B cell (primary cell): ENCODE data around the gene CCDC88C. TPM values are rescaled to one million over a fixed set of nuclear protein-coding genes. Genes with fewer than 3 reads are reported as not detected.

ENCODE experiments used
- ATAC-seq: fragments of 200-7000 bp; cut with Tn5 transposase; one replicate; pipeline ENCODE4 v1.10.0; 2021; ENCODE audit warnings: low read depth, mild to moderate bottlenecking, moderate number of reproducible peaks, moderate library complexity
- CTCF ChIA-PET: fragments of 350-600 bp; sonication (Branson Sonifier 250); formaldehyde crosslinking; loops from one replicate; lab custom pipeline; 2021; ENCODE audit warnings: antibody characterized with exemption, inconsistent platforms; lab: Charles Lee
- POLR2A ChIA-PET: fragments of 350-600 bp; sonication (Branson Sonifier 250); formaldehyde crosslinking; loops from one replicate; lab custom pipeline; 2021; ENCODE audit warnings: antibody characterized with exemption; lab: Charles Lee
- DNase-seq: peaks from one replicate; pipeline ENCODE4 v3.0.0; 2013
- H2AFZ ChIP-seq: 2 replicates; pipeline ENCODE4 v1.6.1; 2012; ENCODE audit warnings: mild to moderate bottlenecking, low read depth, low read length; ENCODE audit not compliant: insufficient read depth, poor library complexity, severe bottlenecking
- H3K27ac ChIP-seq, 2 donors: 1 replicate in 1 of 2; 2 replicates in 1 of 2; pipeline ENCODE4 v1.5.1; 2012 to 2013; ENCODE audit warnings: low read length in 2 of 2, mild to moderate bottlenecking in 2 of 2, moderate library complexity in 1 of 2
- H3K27me3 ChIP-seq, 4 experiments: fragments of 200-600 bp in 1 of 4; sonication (generic) in 1 of 4; replicated peaks in 1 of 4; 1 replicate in 2 of 4; 2 replicates in 2 of 4; pipeline versions ENCODE4 v1.6.1 to v1.7.0; 2013 to 2016; ENCODE audit warnings: low read length in 3 of 4, mild to moderate bottlenecking in 2 of 4, mixed read lengths in 1 of 4, moderate library complexity in 1 of 4; ENCODE audit not compliant: insufficient read depth in 4 of 4, control insufficient read depth in 3 of 4; ENCODE audit errors: control extremely low read depth in 1 of 4
- H3K36me3 ChIP-seq, 2 experiments: replicated peaks in 1 of 2; 1 replicate in 1 of 2; 2 replicates in 1 of 2; pipeline versions ENCODE4 v1.6.1 to v1.7.1; 2013; ENCODE audit warnings: low read length in 1 of 2; ENCODE audit not compliant: insufficient read depth in 2 of 2, control insufficient read depth in 1 of 2; ENCODE audit errors: control extremely low read depth in 1 of 2, extremely low read depth in 1 of 2
- H3K4me1 ChIP-seq, 2 donors: fragments of 200-600 bp in 1 of 2; sonication (generic) in 1 of 2; 1 replicate in 1 of 2; 2 replicates in 1 of 2; pipeline versions ENCODE4 v1.5.1 to v1.6.1; 2013 to 2017; ENCODE audit warnings: low read length in 2 of 2; ENCODE audit not compliant: control insufficient read depth in 2 of 2, insufficient read depth in 2 of 2
- H3K4me2 ChIP-seq: replicated peaks from 2 replicates; pipeline ENCODE3; 2012; ENCODE audit warnings: mild to moderate bottlenecking, low read depth, low read length; ENCODE audit not compliant: poor library complexity, severe bottlenecking
- H3K4me3 ChIP-seq, 5 experiments: fragments of 200-600 bp in 1 of 5; sonication (generic) in 1 of 5; 1 replicate in 3 of 5; 2 replicates in 2 of 5; pipeline versions ENCODE4 v1.5.1 to v1.7.0; 2011 to 2016; ENCODE audit warnings: low read length in 4 of 5, mild to moderate bottlenecking in 4 of 5, low read depth in 2 of 5, control low read depth in 1 of 5, moderate library complexity in 1 of 5; ENCODE audit not compliant: insufficient read depth in 1 of 5; ENCODE audit errors: control extremely low read depth in 1 of 5, extremely low read depth in 1 of 5
- H3K79me2 ChIP-seq: fragments of 200-600 bp; sonication (generic); one replicate; pipeline ENCODE4 v1.6.0; 2016; ENCODE audit warnings: low read length; ENCODE audit not compliant: control insufficient read depth, insufficient read depth
- H3K9ac ChIP-seq: fragments of 200-600 bp; sonication (generic); 2 replicates; pipeline ENCODE4 v1.6.1; 2017; ENCODE audit warnings: mild to moderate bottlenecking, low read length, moderate library complexity
- H3K9me3 ChIP-seq, 3 donors: one replicate each; pipeline versions ENCODE4 v1.6.1 to v1.7.1; 2013; ENCODE audit warnings: low read length in 2 of 3; ENCODE audit not compliant: control insufficient read depth in 2 of 3, insufficient read depth in 1 of 3; ENCODE audit errors: control extremely low read depth in 1 of 3
- H4K20me1 ChIP-seq: 2 replicates; pipeline ENCODE4 v1.6.0; 2012; ENCODE audit warnings: mild to moderate bottlenecking, low read length; ENCODE audit not compliant: insufficient read depth, control insufficient read depth, poor library complexity, severe bottlenecking
- H3K27ac Mint-ChIP-seq: one replicate; pipeline ENCODE4 v1.8.0; 2021; ENCODE audit warnings: mixed read lengths
- H3K27me3 Mint-ChIP-seq: one replicate; pipeline ENCODE4 v1.8.0; 2021; ENCODE audit warnings: mixed read lengths
- H3K4me1 Mint-ChIP-seq: one replicate; pipeline ENCODE4 v1.8.0; 2021; ENCODE audit warnings: mixed read lengths
- H3K4me3 Mint-ChIP-seq: one replicate; pipeline ENCODE4 v1.8.0; 2021; ENCODE audit warnings: mixed read lengths
- H3K9me3 Mint-ChIP-seq: one replicate; pipeline ENCODE4 v1.8.0; 2022; ENCODE audit warnings: mixed read lengths; ENCODE audit not compliant: insufficient read depth
- EZH2 ChIP-seq: IDR thresholded peaks from 2 replicates; pipeline ENCODE4 v1.6.1; 2012; ENCODE audit warnings: borderline replicate concordance, low read depth, mild to moderate bottlenecking, moderate library complexity, low read length; ENCODE audit not compliant: insufficient read depth, poor library complexity, severe bottlenecking
- WGBS: methylation state at CpG from one replicate; pipeline ENCODE4 v1.1.5; 2013; ENCODE audit warnings: missing lambda C conversion rate; ENCODE audit not compliant: insufficient coverage; 5-methylcytosine and 5-hydroxymethylcytosine counted together
- intact Hi-C: fragments of 100-400 bp; cut with micrococcal nuclease; formaldehyde crosslinking; loops from one replicate; pipeline ENCODE4 v1.10.0; 2022
- polyA plus RNA-seq: library from polyadenylated mRNA; depleted of rRNA; stranded (reverse); fragments of >200 nt; gene quantifications from 2 replicates; pipeline ENCODE4 v1.2.3, GENCODE V29; 2012
- total RNA-seq, 2 donors: library from RNA; stranded (reverse); fragments of 120-200 nt in 1 of 2; gene quantifications; 1 replicate in 1 of 2; 2 replicates in 1 of 2; pipeline versions ENCODE4 v1.2.3 to v1.2.4, GENCODE V29; 2013 to 2022
- TF ChIP-seq, protein P1 (sequence below): fragments of 200-600 bp; IDR thresholded peaks from one replicate; pipeline ENCODE4 v1.8.0; 2022; ENCODE audit warnings: antibody characterized with exemption, mild to moderate bottlenecking

Gene CCDC88C
- total and polyA plus RNA-seq, 2 donors (not counting 1 experiment from before 2014, with no cell fraction given), result 98.7 to 181 TPM

DNA sequence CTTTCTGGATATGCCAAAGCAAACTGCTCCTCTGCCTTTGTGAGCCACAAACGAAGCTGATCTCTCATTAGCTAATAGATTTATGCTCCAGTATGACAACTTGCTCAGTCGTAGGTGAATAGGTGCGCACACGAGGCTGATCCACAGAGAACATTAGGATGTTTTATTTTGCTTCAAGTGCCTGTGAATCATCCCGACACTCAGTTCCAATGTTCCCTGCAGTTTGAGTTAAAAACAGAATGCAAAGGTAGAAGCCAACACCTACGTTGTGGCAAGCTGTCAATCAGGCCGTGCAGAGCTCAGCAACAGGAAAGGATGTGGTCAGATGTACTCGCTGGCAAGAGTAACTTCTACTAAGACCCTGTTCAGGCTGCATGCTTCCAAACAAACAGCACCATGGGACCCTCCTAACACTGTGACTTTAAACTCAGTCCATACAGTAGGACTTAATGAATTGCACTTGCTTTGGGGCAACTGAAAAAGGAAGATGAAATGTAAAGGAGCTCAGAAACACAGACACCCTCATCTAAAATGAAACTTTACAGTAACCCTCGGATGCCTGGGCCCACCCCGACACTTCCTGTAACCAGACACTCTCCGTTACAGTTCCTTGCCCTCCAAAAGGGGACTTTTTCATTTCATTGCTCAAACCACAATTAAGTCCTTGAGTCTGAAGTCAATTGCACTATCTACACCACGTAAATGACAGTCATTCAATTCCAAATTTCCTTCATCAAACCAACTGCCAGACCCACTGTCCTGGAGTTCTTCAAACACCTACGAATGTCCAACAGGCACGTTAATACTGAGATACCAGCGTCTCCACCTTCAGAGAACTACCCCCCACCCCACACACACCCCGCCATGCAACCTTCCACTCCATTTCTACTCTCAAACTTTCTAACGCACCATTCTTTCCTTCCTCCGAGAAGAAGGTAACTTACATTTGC lies 1.6 kb downstream of the CCDC88C start:
- Histone ChIP-seq H3K4me3 (peak overlapping the region; percentile 65 to 97 (median 92)), H3K9me3 (no peaks in the 10 kb centered on the region), H3K4me2 (peak overlapping the region; percentile 90), H4K20me1 (peaks cover 37% of the 10 kb centered on the region), H3K36me3 (peaks cover 0 to 27% of the 10 kb centered on the region in 2 experiments), H3K4me1 (peaks cover 61 to 63% of the 10 kb centered on the region in 2 donors), H2AFZ (peak overlapping the region; percentile 76), H3K27me3 (no peaks in the 10 kb centered on the region), H3K79me2 (peaks cover 56% of the 10 kb centered on the region), H3K27ac (peak overlapping the region; percentile 91), H3K9ac (peak overlapping the region; percentile 98)
- H3K9me3 Mint-ChIP-seq, result no peaks in the 10 kb centered on the region
- H3K4me1 Mint-ChIP-seq, result peaks cover 57% of the 10 kb centered on the region
- peak; percentile 90 for DNase-seq
- CTCF ChIA-PET, result interaction anchor here (0.8 to 19.8 kb wide), 20 partner anchors 12 to 173 kb away, joined by 3 to 289 read pairs (median 4); no protein-coding TSS in a partner anchor
- POLR2A ChIA-PET, result interaction anchor here (0.5 to 2.7 kb wide), 19 partner anchors 12 to 123 kb away, joined by 3 to 19 read pairs (median 4); partner anchors contain the start of gene PPP4R3A
- TF ChIP-seq EZH2, result no peak
- TF ChIP-seq, protein P1, sequence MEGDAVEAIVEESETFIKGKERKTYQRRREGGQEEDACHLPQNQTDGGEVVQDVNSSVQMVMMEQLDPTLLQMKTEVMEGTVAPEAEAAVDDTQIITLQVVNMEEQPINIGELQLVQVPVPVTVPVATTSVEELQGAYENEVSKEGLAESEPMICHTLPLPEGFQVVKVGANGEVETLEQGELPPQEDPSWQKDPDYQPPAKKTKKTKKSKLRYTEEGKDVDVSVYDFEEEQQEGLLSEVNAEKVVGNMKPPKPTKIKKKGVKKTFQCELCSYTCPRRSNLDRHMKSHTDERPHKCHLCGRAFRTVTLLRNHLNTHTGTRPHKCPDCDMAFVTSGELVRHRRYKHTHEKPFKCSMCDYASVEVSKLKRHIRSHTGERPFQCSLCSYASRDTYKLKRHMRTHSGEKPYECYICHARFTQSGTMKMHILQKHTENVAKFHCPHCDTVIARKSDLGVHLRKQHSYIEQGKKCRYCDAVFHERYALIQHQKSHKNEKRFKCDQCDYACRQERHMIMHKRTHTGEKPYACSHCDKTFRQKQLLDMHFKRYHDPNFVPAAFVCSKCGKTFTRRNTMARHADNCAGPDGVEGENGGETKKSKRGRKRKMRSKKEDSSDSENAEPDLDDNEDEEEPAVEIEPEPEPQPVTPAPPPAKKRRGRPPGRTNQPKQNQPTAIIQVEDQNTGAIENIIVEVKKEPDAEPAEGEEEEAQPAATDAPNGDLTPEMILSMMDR, result no peak
- no peaks in the 10 kb centered on the region for H3K27me3 Mint-ChIP-seq
- peak overlapping the region; percentile 96 for H3K4me3 Mint-ChIP-seq
- peak; percentile 54 for ATAC-seq
- WGBS, result under 1% methylated on average over 17 of the region's 18 CpGs
- H3K27ac Mint-ChIP-seq, result peak overlapping the region; percentile 94
- intact Hi-C loops, result loop anchor here (1.0 to 5.0 kb wide), 7 partner anchors 16 to 409 kb away; partner anchors contain the start of gene PPP4R3A
